RWPE2 (cell line): Measurements from ENCODE around the gene IFITM2.

Source experiments
- ATAC-seq: fragments of 200-7000 bp; cut with Tn5 transposase; 3 replicates; pipeline ENCODE4 v1.9.1; 2021; ENCODE audit warnings: low read depth
- DNase-seq: peaks from one replicate; pipeline ENCODE4 v3.0.0-alpha.2; 2020; ENCODE audit warnings: low spot score
- H3K27ac ChIP-seq: fragments of 450-650 bp; 2 replicates; pipeline ENCODE4 v1.5.1; 2017; ENCODE audit warnings: mild to moderate bottlenecking; ENCODE audit not compliant: poor library complexity, severe bottlenecking
- H3K27me3 ChIP-seq: fragments of 250-450 bp; sonication (Bioruptor Pico); 2 replicates; pipeline ENCODE4 v1.5.1; 2021; ENCODE audit warnings: mild to moderate bottlenecking, moderate library complexity; ENCODE audit not compliant: insufficient read depth, poor library complexity, severe bottlenecking
- H3K36me3 ChIP-seq: fragments of 250-450 bp; sonication (Bioruptor Pico); 2 replicates; pipeline ENCODE4 v1.5.1; 2020; ENCODE audit warnings: low read depth, mild to moderate bottlenecking, moderate library complexity
- H3K4me1 ChIP-seq: fragments of 250-450 bp; sonication (Bioruptor Pico); 2 replicates; pipeline ENCODE4 v1.5.1; 2021; ENCODE audit warnings: mild to moderate bottlenecking, moderate library complexity; ENCODE audit not compliant: insufficient read depth, poor library complexity, severe bottlenecking
- H3K4me3 ChIP-seq: fragments of 250-450 bp; sonication (Bioruptor Pico); 2 replicates; pipeline ENCODE4 v1.5.1; 2021; ENCODE audit warnings: mild to moderate bottlenecking, moderate library complexity; ENCODE audit not compliant: severe bottlenecking
- H3K9me3 ChIP-seq: fragments of 250-450 bp; sonication (Bioruptor Pico); 2 replicates; pipeline ENCODE4 v1.5.1; 2021; ENCODE audit warnings: mild to moderate bottlenecking, moderate library complexity; ENCODE audit not compliant: severe bottlenecking
- TF ChIP-seq, protein P1 (sequence below): fragments of 450-650 bp; IDR thresholded peaks from one replicate; pipeline ENCODE4 v1.5.1; 2017; ENCODE audit warnings: mild to moderate bottlenecking, moderate library complexity; ENCODE audit not compliant: poor library complexity, severe bottlenecking

IFITM2 gene

DNA sequence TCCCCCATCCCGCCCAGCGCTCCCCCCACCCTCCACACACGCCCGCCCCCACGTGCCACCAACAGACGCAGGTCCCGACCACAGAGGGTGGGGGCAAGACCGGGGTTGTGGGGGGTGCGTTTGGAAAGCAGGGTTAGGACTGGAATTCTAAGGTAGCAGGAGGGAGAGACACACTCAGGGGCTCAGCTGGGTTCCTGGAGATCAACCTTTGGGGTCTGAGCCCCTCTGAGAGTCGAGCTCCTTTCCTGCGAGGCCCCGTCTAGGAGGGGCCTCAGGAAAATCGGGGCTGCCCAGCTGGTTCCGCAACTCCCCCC is 18.3 kb upstream of the IFITM2 start:
- no peaks in the 10 kb centered on the region for H3K36me3 ChIP-seq
- TF ChIP-seq, protein P1, sequence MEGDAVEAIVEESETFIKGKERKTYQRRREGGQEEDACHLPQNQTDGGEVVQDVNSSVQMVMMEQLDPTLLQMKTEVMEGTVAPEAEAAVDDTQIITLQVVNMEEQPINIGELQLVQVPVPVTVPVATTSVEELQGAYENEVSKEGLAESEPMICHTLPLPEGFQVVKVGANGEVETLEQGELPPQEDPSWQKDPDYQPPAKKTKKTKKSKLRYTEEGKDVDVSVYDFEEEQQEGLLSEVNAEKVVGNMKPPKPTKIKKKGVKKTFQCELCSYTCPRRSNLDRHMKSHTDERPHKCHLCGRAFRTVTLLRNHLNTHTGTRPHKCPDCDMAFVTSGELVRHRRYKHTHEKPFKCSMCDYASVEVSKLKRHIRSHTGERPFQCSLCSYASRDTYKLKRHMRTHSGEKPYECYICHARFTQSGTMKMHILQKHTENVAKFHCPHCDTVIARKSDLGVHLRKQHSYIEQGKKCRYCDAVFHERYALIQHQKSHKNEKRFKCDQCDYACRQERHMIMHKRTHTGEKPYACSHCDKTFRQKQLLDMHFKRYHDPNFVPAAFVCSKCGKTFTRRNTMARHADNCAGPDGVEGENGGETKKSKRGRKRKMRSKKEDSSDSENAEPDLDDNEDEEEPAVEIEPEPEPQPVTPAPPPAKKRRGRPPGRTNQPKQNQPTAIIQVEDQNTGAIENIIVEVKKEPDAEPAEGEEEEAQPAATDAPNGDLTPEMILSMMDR, result no peak
- H3K27ac ChIP-seq, result no peak overlapping the region
- no peaks in the 10 kb centered on the region for H3K4me1 ChIP-seq
- DNase-seq (no peak), ATAC-seq (no peak)
- H3K27me3 ChIP-seq, result peaks cover 8% of the 10 kb centered on the region
- no peaks in the 10 kb centered on the region for H3K9me3 ChIP-seq
- H3K4me3 ChIP-seq, result peak overlapping the region; percentile 12

DNA sequence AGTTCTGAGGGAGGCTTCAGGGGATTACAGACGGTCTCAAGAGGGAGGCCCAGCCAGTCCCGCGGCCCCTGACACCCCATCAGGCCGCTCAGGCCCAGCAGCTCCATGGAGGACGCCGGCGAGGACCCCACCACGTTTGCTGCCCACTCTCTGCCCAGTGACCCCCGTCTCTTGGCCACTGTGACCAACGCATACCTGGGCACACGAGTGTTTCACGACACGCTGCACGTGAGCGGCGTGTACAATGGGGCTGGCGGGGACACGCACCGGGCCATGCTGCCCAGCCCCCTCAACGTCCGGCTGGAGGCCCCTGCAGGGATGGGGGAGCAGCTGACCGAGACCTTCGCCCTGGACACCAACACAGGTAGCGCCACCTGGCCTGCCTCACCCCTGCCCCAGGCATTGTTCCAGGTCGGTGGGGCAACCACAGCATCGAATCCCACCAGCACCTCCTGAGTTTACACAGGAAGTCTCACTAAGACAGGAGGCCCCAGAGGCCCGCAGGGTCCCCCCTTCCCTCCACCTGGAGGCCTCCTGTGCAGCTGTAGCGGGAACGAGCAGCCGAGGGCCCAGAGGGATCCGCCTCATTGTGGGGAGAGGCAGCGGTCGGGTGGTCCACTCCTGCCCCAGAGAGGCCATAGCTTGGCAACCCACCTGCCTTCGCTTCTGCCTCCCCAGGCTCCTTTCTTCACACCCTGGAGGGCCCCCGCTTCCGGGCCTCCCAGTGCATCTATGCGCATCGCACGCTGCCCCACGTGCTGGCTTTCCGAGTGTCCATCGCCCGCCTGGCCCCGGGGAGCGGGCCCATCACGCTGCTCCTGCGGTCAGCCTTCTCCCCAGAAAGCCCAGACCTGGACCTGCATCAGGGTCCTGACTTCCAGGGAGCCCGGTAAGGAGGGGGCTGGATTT is 17.6 kb upstream of the IFITM2 start:
- Histone ChIP-seq H3K4me3 (peak overlapping the region; percentile 12), H3K4me1 (no peaks in the 10 kb centered on the region), H3K27ac (no peak overlapping the region), H3K36me3 (no peaks in the 10 kb centered on the region), H3K9me3 (no peaks in the 10 kb centered on the region), H3K27me3 (peaks cover 8% of the 10 kb centered on the region)
- peak; percentile 57 for DNase-seq
- no peak for ATAC-seq
- TF ChIP-seq, protein P1, result no peak

DNA sequence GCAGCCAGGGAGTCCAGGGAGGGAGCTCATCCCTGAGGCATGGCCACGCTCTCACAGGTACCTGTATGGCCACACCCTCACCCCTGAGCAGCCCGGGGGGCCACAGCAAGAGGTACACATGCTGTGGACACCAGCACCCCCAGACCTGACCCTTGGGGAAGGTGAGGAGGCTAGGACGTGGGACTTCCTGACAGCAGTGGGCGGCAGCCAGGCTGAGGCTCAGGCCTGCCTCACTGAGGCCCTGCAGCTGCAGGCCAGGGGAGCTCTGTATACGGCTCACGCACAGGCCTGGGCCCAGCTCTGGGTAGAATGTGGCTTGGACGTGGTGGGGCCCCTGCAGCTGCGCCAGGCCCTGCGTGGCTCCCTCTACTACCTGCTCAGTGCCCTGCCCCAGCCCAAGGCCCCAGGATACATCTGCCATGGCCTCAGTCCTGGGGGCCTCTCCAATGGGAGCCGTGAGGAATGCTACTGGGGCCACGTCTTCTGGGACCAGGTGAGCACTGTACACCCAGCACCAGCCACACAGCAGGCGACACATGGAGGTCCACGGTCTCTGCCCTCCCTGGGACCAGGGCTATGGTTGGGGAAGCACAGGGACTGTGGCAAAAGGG is 16.9 kb upstream of the IFITM2 start:
- Histone ChIP-seq H3K36me3 (no peaks in the 10 kb centered on the region), H3K9me3 (no peaks in the 10 kb centered on the region), H3K27me3 (peaks cover 8% of the 10 kb centered on the region), H3K27ac (no peak overlapping the region), H3K4me1 (no peaks in the 10 kb centered on the region), H3K4me3 (no peak overlapping the region)
- no peak for DNase-seq
- ATAC-seq, result no peak
- TF ChIP-seq, protein P1, result no peak

DNA sequence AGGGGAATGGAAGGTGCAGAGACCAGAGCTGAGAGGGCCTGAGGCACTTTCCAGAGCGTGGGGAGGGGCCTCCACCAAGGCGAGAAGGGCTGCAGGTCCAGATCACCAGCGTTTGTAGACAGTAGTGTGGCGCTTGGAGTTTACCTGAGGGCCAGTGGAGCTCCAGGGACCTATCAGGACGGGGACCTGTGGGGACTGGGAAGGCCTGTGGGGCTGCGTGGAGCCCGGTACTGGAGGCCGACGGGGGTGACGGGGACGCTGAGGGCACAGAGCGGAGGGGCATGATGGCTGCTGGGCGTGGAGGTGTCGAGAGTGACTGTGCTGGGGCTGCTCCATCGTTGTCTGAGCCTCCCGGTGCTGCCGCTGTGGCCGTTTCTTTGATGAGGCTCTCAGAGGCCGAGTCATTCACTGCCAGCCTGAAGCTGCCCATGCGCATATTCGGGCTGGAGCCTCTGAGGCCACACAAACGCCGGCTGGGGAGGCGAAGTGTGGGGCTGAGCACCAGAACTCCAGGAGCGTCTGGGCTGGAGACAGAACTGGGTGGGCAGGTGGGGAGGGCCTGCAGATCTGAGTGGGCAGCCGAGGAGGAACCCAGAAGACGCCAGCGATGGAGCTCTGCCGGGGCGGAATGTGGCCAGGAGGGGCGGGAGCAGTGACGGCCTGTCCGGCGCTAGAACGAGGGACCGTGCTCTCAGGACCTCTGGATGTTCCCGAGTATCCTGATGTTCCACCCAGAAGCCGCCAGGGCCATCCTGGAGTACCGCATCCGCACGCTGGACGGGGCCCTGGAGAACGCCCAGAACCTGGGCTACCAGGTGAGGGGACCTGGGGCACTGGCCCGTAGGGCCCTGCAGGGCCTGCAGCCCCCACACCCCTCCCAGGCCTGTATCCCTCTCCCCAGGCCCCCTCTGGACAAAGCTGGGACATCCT is 16.1 kb upstream of the IFITM2 start:
- Histone ChIP-seq H3K4me1 (no peaks in the 10 kb centered on the region), H3K27ac (no peak overlapping the region), H3K36me3 (no peaks in the 10 kb centered on the region), H3K4me3 (no peak overlapping the region), H3K9me3 (no peaks in the 10 kb centered on the region), H3K27me3 (peaks cover 8% of the 10 kb centered on the region)
- TF ChIP-seq, protein P1, result no peak
- DNase-seq, result peak; percentile 66
- no peak for ATAC-seq
